Duodenal mucosa (tissue), 2 donors: ENCODE results near the gene TMEM115.

Experiments
- H3K27ac ChIP-seq: one replicate; pipeline ENCODE4 v1.7.0; 2013; ENCODE audit warnings: low read depth, low read length
- H3K27me3 ChIP-seq, 2 donors: one replicate each; pipeline ENCODE4 v1.7.0; 2013; ENCODE audit warnings: low read length in 2 of 2, control low read depth in 1 of 2; ENCODE audit not compliant: insufficient read depth in 2 of 2, control insufficient read depth in 1 of 2
- H3K36me3 ChIP-seq, 2 donors: one replicate each; pipeline ENCODE4 v1.7.0; 2013; ENCODE audit warnings: low read length in 2 of 2, control low read depth in 1 of 2; ENCODE audit not compliant: insufficient read depth in 2 of 2, control insufficient read depth in 1 of 2
- H3K4me1 ChIP-seq, 2 donors: one replicate each; pipeline ENCODE4 v1.7.0; 2013; ENCODE audit warnings: low read length in 2 of 2, control low read depth in 1 of 2; ENCODE audit not compliant: insufficient read depth in 2 of 2, control insufficient read depth in 1 of 2
- H3K4me3 ChIP-seq, 2 donors: one replicate each; pipeline ENCODE4 v1.7.0; 2013; ENCODE audit warnings: low read length in 2 of 2, low read depth in 1 of 2
- H3K9ac ChIP-seq, 2 donors: one replicate each; pipeline ENCODE4 v1.7.0; 2013; ENCODE audit warnings: low read length in 2 of 2, low read depth in 1 of 2
- H3K9me3 ChIP-seq, 2 donors: one replicate each; pipeline ENCODE4 v1.7.0; 2013; ENCODE audit warnings: low read length in 2 of 2, control low read depth in 1 of 2; ENCODE audit not compliant: control insufficient read depth in 1 of 2

Gene TMEM115

DNA sequence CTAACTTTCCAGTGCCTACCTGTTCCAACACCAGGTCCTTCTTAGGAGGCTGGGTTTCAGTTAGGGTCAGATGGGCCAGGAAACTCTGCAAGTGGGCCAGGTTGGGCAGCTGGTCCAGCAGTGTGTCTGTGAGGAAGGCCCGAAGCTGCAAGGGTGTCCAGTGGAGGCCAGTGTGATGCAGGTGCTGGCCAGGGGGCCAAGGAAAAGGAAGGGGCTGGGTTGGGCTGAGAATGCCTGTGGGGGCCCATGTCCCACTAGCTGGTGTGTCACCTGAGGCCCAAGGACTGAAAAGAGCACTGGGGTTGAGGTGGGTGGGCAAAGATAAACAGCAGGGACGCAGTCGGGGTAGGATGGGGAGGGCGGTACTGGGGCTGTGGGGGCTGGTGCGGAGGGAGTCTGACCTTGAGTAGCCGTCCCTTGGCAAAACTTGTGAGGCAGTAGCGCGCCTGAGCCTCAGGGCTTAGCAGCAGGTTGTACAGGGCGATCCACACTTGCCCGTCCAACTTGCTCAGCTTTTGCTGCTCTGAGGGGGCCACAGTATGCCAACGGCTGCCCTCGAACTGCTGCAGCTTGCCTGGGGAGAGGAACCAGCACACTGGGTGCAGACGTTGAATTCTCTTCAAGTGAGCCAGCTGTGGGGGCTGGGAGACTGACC is 17.2 kb downstream of the TMEM115 start:
- H3K36me3 ChIP-seq: no peaks in the 10 kb centered on the region
- H3K9me3 ChIP-seq: no peaks in the 10 kb centered on the region
- H3K4me3 ChIP-seq: no peak overlapping the region
- H3K4me1 ChIP-seq: peaks cover 29 to 44% of the 10 kb centered on the region in 2 donors
- H3K27me3 ChIP-seq: no peaks in the 10 kb centered on the region
- no peak overlapping the region for H3K27ac ChIP-seq
- H3K9ac ChIP-seq: no peak overlapping the region

DNA sequence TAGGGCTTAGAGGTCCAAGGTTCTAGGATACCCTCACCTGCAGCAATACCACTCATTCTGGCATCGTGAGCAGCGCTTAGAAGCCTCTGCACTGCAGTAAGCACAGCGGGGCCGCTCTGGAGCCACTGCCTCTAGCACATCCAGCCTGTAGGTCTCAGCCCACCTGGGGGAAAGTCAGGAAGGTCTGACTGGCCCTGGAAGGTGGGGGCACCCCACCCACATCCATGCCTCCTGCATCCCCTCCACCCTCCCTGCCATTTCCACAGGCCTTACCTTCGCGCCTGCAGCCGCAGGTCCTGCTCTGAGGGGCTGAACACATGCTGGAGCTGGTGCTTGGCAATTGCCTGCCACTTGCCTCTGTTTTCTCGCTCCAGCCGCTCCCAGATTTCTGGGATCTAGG is 17.8 kb downstream of the TMEM115 start:
- H3K4me1 ChIP-seq: peaks cover 29 to 46% of the 10 kb centered on the region in 2 donors
- H3K9ac ChIP-seq: peak overlapping the region in 1 of 2 donors; percentile 69
- no peak overlapping the region for H3K27ac ChIP-seq
- peak overlapping the region; percentile 66 to 78 for H3K4me3 ChIP-seq
- no peaks in the 10 kb centered on the region for H3K9me3 ChIP-seq
- H3K27me3 ChIP-seq: no peaks in the 10 kb centered on the region
- H3K36me3 ChIP-seq: no peaks in the 10 kb centered on the region

DNA sequence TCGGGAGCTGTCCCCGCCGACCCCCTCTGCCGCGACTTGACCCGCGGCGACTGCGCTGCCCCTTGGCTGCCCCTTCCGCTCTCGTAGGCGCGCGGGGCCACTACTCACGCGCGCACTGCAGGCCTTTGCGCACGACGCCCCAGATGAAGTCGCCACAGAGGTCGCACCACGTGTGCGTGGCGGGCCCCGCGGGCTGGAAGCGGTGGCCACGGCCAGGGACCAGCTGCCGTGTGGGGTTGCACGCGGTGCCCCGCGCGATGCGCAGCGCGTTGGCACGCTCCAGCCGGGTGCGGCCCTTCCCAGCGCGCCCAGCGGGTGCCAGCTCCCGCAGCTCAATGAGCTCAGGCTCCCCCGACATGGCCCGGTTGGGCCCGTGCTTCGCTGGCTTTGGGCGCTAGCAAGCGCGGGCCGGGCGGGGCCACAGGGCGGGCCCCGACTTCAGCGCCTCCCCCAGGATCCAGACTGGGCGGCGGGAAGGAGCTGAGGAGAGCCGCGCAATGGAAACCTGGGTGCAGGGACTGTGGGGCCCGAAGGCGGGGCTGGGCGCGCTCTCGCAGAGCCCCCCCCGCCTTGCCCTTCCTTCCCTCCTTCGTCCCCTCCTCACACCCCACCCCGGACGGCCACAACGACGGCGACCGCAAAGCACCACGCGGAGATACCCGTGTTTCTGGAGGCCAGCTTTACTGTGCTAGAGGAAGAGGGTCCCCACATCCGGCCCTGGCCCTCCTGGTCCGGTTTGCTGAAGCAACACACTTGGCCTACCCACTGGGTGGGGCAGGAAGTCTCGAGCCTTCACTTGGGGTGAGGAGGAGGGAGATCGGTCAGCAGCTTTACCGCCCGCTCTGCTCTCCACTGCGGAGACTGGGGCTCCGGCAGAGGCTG is 18.6 kb downstream of the TMEM115 start, which contains the start of gene RASSF1:
Gene RASSF1, minus strand, starts transcription at position 389 of the 882 bp plus-strand sequence. Its CDS starts 31 bp downstream, at position 358.
- H3K27ac ChIP-seq: peak within 1 kb of the TSS; percentile 75
- H3K9ac ChIP-seq: peak within 1 kb of the TSS; percentile 69 to 77
- H3K4me3 ChIP-seq: peak within 1 kb of the TSS; percentile 66 to 78
- no peaks in the 10 kb centered on the region for H3K9me3 ChIP-seq
- no peaks in the 10 kb centered on the region for H3K36me3 ChIP-seq
- no peaks in the 10 kb centered on the region for H3K27me3 ChIP-seq
- H3K4me1 ChIP-seq: peaks cover 33 to 52% of the 10 kb centered on the region in 2 donors

DNA sequence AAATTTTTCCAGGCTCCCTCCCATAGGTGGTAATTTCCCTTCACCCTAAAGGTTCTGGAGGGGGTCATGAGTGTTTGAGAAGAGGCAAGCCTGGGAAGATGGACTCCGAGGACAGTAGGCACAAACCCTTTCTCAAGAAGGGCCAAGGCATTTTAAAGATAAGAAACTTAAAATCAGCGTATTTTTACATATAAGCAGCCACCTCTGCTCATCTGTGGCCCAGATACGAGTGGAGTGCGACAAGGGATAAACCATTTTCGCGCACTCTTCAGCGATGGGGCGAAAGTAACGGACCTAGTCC is 19.2 kb downstream of the TMEM115 start:
- H3K9ac ChIP-seq: peak overlapping the region; percentile 69 to 77
- H3K4me1 ChIP-seq: peaks cover 29 to 52% of the 10 kb centered on the region in 2 donors
- peak overlapping the region; percentile 75 for H3K27ac ChIP-seq

DNA sequence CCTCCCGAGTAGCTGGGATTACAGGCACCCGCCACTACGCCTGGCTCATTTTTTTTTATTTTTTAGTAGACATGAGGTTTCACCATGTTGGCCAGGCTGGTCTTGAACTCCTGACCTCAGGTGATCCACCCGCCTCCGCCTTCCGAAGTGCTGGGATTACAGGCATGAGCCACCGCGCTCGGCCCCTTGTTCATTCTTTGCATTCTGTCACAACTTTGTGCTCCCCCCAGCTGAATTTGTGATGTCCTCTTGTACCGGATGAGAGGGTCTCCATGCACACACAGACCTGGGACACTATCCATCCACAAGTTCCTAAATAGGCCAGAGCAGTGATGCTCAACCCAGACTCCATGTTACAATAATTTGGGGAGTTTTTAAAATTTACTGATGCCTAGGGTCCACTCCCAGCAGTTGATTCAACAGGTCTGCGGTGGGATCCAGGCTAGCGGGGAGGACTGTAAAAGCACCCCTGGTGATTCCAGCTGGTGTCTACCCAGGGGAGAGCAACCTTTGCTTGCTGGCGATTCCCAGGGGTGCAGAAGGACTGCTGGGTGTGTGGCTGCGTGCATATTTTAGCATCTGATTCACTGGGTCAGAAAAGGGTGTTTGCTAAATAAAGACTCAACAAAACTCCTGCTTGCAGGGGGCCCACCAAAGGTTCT is 19.7 kb downstream of the TMEM115 start:
- Histone ChIP-seq H3K9ac (peak overlapping the region; percentile 69 to 77), H3K9me3 (no peaks in the 10 kb centered on the region), H3K27ac (peak overlapping the region; percentile 75), H3K4me1 (peaks cover 30 to 52% of the 10 kb centered on the region in 2 donors), H3K27me3 (no peaks in the 10 kb centered on the region), H3K4me3 (peak overlapping the region; percentile 66 to 78), H3K36me3 (peaks cover 0 to under 1% of the 10 kb centered on the region in 2 donors)

More for the DNA sequence above, 19.2 kb downstream of the TMEM115 start:
- Histone ChIP-seq H3K36me3 (no peaks in the 10 kb centered on the region), H3K9me3 (no peaks in the 10 kb centered on the region), H3K4me3 (peak overlapping the region; percentile 66 to 78), H3K27me3 (no peaks in the 10 kb centered on the region)

DNA sequence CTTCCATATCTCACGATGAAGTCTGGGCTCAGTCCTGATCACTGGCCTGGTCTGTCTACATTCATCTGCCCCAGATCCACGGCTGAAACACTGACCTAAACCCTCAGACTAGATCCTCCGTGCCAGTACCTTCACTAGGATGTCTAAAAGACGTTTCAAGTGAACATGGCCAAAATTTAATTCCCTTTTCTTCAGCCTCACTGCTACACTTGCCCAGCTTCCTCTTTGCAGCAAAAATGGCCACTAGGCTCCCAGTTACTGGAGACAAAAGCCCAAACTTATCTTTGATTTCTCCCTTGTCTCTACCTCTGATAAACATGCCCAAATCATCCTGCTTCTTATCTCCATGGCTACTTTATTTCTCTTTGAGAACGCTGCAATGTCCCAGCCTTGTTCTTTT is 20.4 kb downstream of the TMEM115 start:
- Histone ChIP-seq H3K4me1 (peaks cover 35 to 58% of the 10 kb centered on the region in 2 donors), H3K27me3 (no peaks in the 10 kb centered on the region), H3K27ac (peak overlapping the region; percentile 3), H3K4me3 (peak overlapping the region; percentile 21 to 81), H3K36me3 (peaks cover 0 to 4% of the 10 kb centered on the region in 2 donors), H3K9me3 (no peaks in the 10 kb centered on the region), H3K9ac (peak overlapping the region; percentile 67 to 95)

DNA sequence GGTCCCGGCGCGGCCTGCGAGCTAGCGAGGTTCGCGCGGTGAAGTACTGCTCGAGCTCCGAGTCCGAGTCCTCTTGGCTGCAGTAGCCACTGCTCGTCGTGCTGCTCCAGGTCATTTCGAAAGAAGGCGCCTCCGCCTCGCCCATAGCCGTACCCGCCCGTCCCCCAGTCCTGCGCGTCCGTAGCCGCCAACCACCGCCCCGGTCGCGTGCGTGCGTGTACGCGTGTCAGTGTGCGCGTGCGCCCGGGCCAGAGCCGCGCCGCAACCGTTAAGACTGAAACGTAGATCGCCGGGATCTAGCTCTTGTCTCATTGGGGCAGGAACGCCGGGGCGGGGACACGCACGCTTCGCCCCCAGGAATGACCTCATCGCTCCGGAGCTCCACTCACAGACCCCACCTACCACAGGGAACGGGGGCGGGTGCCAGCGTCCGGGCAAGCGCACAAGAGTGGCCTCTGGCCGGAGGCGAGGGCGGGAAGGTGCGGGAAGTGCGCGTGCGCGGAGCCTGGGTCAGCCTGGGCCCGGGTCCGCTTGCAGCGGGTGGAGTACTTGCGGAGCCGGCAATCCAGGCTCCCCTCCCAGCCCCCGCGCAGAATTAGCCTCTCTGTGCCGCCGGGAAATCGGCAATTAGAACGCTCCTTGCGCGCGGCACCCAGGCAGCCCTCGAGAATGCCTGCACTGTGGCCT is 22.0 kb downstream of the TMEM115 start:
- peak overlapping the region; percentile 88 to 95 for H3K9ac ChIP-seq
- H3K36me3 ChIP-seq: peaks cover 0 to 11% of the 10 kb centered on the region in 2 donors
- peak overlapping the region; percentile 74 to 81 for H3K4me3 ChIP-seq
- H3K27me3 ChIP-seq: no peaks in the 10 kb centered on the region
- H3K4me1 ChIP-seq: peaks cover 37 to 63% of the 10 kb centered on the region in 2 donors
- H3K27ac ChIP-seq: peak overlapping the region; percentile 98
- no peaks in the 10 kb centered on the region for H3K9me3 ChIP-seq

DNA sequence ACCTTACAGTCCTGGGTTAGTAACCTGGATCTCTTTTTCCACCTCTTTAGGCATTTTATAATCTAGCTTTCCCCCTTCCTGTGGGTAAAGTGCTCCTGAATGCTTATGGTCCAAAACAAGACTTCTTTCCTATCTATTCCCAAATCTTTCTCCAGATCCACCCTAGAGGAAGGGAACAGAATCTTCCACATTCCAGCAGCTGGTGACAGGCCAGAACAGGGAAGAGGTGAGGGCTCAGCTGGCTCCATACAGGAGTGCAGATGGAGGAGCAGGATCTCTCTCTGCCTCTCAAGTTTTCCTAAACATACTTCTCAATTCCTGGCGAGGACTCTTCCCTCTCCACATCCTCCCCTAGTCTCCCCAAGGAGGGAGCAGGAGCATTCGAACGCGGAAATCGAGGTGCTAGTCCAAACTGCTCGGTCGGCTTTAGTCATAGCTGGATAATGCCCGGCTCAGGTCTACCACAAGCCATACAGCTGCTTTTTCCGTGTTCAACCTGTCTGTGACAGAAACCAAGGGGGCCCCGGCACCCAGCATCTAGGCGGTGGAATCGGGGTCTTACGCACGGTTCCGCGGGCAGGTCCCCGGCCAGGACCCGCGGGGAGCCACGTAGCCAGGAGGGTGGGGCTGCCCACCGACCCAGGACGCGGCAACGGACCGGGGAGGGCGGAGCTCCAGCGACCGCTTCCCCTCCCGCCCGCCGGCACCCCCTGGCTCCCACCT is 22.7 kb downstream of the TMEM115 start:
- Histone ChIP-seq H3K9me3 (no peaks in the 10 kb centered on the region), H3K27me3 (no peaks in the 10 kb centered on the region), H3K4me1 (peaks cover 37 to 63% of the 10 kb centered on the region in 2 donors), H3K4me3 (peak overlapping the region; percentile 74 to 81), H3K36me3 (peaks cover 4 to 18% of the 10 kb centered on the region in 2 donors), H3K9ac (peak overlapping the region; percentile 88 to 95), H3K27ac (peak overlapping the region; percentile 98)

DNA sequence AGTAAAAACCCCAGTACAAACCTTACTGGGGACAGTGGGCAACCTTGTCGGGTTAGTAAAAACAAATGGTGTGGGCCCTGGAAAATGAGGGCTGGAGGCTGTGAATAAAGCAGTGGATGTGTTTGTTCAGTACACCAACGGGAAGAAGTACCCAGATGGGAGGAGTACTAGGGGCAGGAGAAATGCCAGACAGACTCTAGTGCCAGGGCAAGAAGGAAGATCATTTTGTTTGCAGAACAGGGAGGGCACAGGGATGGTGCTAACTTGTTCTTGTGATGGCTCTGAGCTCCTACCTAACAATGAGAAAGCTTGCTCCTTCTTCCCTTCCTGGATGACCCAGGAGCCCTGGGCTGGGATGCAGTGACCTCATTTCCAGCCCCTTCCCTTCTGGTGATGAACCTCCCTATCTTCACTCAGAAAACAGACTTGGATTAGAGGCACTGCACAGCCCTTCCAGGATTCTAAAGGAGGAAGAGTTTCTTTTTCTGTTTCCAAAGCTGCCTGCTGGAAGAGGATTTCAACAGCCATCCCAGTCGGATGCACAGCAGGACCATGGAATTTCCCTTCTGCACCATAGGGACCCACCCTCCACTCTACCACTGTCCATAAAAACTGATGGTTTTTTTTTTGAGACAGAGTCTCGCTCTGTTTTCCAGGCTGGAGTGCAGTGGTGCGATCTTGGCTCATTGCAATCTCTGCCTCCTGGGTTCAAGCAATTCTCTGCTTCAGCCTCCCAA is 24.8 kb downstream of the TMEM115 start:
- Histone ChIP-seq H3K9me3 (no peaks in the 10 kb centered on the region), H3K4me1 (peaks cover 23 to 45% of the 10 kb centered on the region in 2 donors), H3K36me3 (peaks cover 25 to 38% of the 10 kb centered on the region in 2 donors), H3K4me3 (no peak overlapping the region), H3K27me3 (no peaks in the 10 kb centered on the region), H3K27ac (peak overlapping the region; percentile 26), H3K9ac (peak overlapping the region; percentile 5 to 38)
